Measurements from ENCODE around the gene PLAGL2.

DNA sequence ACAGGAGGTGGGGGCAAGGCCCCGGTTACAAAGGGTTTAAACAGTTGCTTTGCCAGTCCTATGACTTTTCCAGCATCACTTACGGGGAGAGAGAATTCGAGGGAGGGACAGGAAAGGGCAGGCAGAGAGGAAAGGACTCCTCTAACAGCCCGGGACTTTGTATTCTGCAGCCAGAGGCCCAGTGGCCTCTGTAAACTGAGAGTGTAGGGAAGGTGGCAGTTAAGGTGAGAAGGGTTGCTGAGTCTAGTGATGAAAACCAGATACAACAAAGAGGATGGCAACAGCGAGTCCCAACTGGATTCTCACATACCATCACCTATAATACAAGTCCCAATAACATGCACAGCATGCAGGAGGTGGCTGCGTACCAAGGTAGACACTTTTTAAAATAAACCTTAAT lies 13.5 kb downstream of the PLAGL2 start:
- TF ChIP-seq SUZ12 (IDR thresholded peaks at IDR 0.05; ENCODE audit: extremely low read depth, insufficient read depth, insufficient read length) (no peak), ZNF274 (IDR thresholded peaks at IDR 0.05; ENCODE audit: low read depth, low read length) (no peak), YY1 (IDR thresholded peaks at IDR 0.05; ENCODE audit: insufficient read depth, insufficient read length) (no peak)

All from NT2/D1 (cell line).